CMK (cell line): Measurements from ENCODE around the gene MAD1L1.

ENCODE experiments used
- DNase-seq: peaks from one replicate; pipeline ENCODE4 v3.0.0-alpha.2; 2010; ENCODE audit warnings: low read depth

Gene MAD1L1

GRCh38 chr7:2201128-2201527 is 31.6 kb downstream of the MAD1L1 start:
- DNase-seq: no peak

DNA sequence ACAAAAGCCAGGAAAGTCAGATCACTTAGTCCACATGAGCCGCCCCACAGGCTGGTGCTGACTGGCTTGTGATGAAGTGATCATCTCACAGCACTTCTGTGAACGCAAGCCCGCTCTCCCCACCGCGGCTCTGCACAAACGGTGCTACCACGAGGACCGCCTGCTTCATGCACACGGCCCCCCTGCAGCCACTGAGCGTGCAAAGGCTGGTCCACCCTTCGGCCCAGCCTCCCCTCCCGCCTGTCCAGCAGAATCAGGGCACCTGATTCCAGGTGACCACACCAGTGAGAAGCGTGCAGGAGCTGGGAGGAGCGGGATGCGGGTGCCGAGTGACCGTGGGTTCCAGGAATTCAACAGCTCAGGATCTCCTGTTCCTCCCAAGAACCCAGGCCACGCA is 32.2 kb downstream of the MAD1L1 start:
- no peak for DNase-seq

- DNase-seq: no peak
Observed at GRCh38 chr7:2199956-2200583, 32.7 kb downstream of the MAD1L1 start.

GRCh38 chr7:2199528-2199927 is 33.2 kb downstream of the MAD1L1 start:
- DNase-seq: no peak

DNA sequence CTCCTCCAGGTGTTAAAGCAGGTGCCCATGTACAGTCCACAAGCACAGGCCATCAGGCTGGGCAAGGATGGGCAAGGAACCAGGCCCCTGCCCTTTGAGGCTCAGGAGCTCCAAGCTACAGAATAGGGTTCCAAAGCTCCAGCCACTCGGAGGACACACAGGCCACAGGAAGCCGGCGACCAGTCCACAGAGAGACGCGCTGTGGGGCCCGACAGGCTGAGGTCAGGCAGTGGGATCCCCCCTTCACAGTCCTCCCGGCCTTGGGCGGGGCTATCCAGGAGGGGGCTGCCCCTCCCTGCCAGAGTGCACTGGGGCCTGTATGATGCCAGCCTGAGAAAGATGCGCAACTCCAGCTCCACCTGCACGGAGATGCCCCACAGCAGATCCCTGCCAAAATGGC is 34.0 kb downstream of the MAD1L1 start:
- no peak for DNase-seq

- no peak for DNase-seq
Observed at GRCh38 chr7:2198206-2198605, 34.5 kb downstream of the MAD1L1 start.

GRCh38 chr7:2197436-2198155 is 35.1 kb downstream of the MAD1L1 start:
- no peak for DNase-seq

GRCh38 chr7:2196381-2197378 is 36.1 kb downstream of the MAD1L1 start:
- DNase-seq: no peak

DNA sequence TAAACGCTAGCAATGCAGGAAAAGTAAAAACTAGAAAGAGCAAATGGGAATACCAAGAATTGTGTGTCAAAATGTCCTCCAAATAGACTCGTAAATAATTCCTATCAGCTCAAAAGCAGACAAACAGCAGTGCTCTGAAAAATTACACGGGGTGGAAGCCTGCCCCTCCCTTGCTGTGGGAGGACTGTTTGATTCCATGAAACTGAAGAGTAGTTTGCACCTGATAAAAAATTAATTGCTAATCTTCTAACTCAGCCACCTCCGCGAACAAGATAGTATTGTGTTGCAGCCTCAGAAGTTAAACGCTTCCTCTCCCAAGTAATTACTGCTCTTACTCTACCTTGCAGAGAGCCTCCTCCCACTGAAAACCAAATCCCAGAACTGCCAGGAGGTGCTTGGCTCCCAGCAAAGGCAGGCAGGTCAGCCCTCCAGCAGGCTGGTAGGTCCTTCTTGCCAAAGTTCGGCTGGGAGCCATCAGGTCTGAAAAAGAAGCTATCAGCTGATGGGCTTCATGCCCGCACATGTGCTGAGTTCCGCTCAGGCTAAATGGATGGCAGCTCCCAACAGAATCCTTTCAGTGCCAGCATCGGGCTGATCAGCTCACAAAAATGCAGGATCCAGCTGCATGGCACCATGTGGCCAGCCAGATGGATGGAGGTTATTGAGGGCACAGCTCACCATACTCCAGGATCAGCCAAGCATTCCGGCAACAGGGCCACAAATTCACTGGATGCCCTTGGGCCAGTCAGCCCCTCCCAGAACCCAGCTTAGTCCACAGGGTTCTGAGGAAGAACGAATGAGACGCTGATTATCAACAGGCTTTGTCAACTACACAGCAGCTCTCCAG is 37.1 kb downstream of the MAD1L1 start:
- DNase-seq: no peak

DNA sequence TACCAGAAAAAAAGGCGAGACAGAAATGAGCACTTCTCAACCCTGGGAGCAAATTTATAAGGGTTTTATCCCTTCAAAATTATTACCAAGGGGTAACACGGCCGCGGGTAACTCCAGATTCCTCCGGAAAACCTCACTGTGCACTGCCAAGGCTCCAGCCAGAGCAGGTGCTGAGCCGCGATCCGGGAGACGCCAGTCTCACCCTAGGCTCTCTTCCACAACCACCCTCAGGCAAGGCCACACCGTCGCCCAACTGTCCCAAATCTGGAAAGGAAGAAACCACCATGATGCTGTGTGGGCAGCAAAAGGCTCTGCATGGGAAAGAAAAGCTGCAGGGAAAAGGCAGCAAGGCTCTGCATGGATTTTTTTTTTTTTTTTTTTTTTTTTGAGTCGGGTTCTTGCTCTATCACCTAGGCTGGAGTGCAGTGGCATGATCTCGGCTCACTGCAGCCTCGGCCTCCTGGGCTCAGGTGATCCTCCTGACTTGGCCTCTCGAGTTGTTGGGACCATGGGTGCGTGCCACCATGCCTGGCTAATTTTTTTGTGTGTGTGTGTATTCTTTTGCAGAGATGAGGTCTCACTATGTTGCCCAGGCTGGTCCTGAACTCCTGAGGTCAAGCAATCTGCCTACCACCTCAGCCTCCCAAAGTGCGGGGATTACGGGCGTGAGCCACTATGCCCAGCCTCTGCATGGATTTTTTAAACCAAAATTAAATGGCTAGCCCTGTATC is 39.0 kb downstream of the MAD1L1 start:
- no peak for DNase-seq

DNA sequence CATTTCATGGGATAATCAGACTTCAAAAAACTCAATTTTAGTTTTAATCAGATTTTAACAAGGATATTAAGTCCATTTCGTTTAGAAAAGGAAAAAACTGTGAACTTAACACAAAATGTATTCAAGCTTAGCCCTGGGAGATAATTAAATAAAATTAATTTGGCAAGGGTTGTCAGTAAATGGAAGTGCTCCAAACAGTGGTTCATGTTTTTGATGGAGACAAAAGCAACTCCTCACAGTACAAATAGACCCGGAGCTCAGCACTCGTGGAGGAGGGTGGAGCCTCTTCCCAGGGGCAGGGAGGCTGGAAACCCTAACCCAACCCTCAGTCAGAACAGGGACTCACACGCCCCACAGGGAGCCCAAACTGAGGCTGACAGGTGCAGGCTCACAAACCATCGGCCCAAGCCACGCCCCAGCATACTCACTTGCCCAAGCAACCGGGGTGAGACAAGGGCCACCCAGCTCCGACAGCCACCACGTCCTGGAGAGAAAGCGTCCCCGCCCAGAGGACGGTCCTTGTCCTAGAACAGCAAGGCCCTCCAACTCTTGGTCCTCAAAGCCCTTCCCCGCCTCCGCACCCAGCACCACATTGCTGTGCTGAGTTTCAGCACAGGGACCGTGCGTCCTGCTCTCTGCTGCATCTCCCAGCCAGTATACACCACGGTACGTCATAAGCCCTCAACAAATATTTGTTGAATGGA is 39.8 kb downstream of the MAD1L1 start:
- DNase-seq: no peak

DNA sequence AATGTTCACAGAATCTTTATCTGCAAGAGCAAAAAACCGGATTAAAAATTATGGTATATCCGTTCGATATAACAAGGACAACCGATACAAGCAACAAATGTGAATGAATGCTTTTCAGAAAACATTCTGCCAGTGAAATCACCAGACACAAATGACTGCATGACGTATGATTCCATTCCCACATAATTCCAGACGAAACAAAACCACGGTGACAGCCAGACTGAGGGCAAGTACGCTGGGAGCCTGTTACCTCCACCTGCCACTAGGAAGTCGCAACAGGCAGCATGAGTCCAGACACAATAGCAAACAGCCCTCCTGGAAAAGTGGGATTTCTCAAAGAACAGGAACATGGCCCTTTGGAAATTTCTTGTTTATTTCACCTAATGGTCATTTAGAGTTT is 41.7 kb downstream of the MAD1L1 start:
- no peak for DNase-seq

GRCh38 chr7:2190531-2190930 is 42.2 kb downstream of the MAD1L1 start:
- DNase-seq: no peak

- no peak for DNase-seq
Observed at GRCh38 chr7:2186166-2186565, 46.6 kb downstream of the MAD1L1 start.

GRCh38 chr7:2185715-2186114 is 47.0 kb downstream of the MAD1L1 start:
- no peak for DNase-seq

- DNase-seq: no peak
Observed at GRCh38 chr7:2182461-2182860, 50.3 kb downstream of the MAD1L1 start.

GRCh38 chr7:2181077-2181854 is 51.5 kb downstream of the MAD1L1 start:
- DNase-seq: no peak

DNA sequence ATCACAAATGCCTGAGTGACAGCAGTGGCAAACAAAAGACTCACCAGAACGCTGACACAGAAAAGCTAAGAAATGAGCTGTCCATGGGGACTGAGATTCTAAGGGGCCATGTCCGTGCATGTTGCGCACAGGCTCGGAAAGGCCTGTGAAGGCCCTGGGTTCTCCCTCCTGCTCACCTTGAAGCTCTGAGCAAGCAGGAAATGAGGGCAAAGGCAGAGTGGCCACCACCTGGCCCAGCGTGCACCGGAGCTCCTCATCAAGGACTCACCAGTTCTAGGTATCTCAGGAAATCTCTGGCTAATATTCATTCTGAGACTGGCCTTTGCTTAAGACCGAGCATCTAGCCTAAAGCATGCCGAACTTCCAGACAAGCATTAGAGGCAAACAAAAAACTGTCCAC is 52.7 kb downstream of the MAD1L1 start:
- no peak for DNase-seq

DNA sequence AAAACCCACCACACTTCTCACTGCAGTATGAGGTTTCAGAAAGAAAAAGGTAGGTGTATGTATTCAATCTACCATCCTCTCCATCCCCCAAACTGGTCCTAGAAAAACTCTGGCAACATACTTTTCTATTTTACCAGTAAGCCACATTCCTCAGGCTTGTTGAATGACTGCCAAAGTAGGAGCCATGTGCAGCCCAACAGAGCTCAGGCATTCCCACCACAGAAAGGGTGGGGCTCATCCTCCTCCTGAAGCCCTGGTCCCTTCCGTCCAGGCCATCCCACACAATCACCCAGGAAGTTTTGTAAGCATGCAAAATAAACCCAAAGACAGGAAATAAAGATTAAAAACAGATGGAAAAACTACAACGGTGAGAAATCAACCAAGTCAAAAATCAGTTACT is 57.2 kb downstream of the MAD1L1 start:
- DNase-seq: no peak

GRCh38 chr7:2175091-2175490 is 57.7 kb downstream of the MAD1L1 start:
- DNase-seq: no peak
